Measurements from ENCODE around the gene LZTR1.

Gene LZTR1

GRCh38 chr22:21025266-21025665, 43.2 kb downstream of the LZTR1 start:
- no peak for DNase-seq (ENCODE audit: extremely low spot score)
- POLR2A ChIA-PET, result no interaction called here
- TF ChIP-seq CTCF (IDR thresholded peaks at IDR 0.05; ENCODE audit: control extremely low read depth, extremely low read depth, low read depth, missing control alignments), result no peak
- CTCF ChIA-PET, result interaction anchor here (0.6 kb wide), 1 partner anchor 116 kb away, joined by 3 read pairs; no protein-coding TSS in a partner anchor

- no peak for TF ChIP-seq CTCF (IDR thresholded peaks at IDR 0.05; ENCODE audit: control extremely low read depth, extremely low read depth, low read depth, missing control alignments)
- DNase-seq (ENCODE audit: extremely low spot score), result no peak
- POLR2A ChIA-PET, result no interaction called here
- CTCF ChIA-PET, result interaction anchor here (0.6 kb wide), 1 partner anchor 116 kb away, joined by 3 read pairs; no protein-coding TSS in a partner anchor
Observed at GRCh38 chr22:21025763-21026755, 44.0 kb downstream of the LZTR1 start.

- no peak for DNase-seq (ENCODE audit: extremely low spot score)
- POLR2A ChIA-PET, result no interaction called here
- CTCF ChIA-PET, result no interaction called here
- TF ChIP-seq CTCF (IDR thresholded peaks at IDR 0.05; ENCODE audit: control extremely low read depth, extremely low read depth, low read depth, missing control alignments), result no peak
Observed at GRCh38 chr22:21026783-21027692, 44.9 kb downstream of the LZTR1 start.

GRCh38 chr22:21028277-21029251, 46.5 kb downstream of the LZTR1 start:
- POLR2A ChIA-PET, result no interaction called here
- CTCF ChIA-PET, result interaction anchor here (0.8 kb wide), 1 partner anchor 8 kb away, joined by 3 read pairs; no protein-coding TSS in a partner anchor
- TF ChIP-seq CTCF (IDR thresholded peaks at IDR 0.05; ENCODE audit: control extremely low read depth, extremely low read depth, low read depth, missing control alignments), result no peak
- DNase-seq (ENCODE audit: extremely low spot score), result no peak

- ChIA-PET POLR2A (no interaction called here), CTCF (interaction anchor here (1.4 kb wide), 1 partner anchor 8 kb away, joined by 3 read pairs; no protein-coding TSS in a partner anchor)
- no peak for TF ChIP-seq CTCF (IDR thresholded peaks at IDR 0.05; ENCODE audit: control extremely low read depth, extremely low read depth, low read depth, missing control alignments)
- no peak for DNase-seq (ENCODE audit: extremely low spot score)
Observed at GRCh38 chr22:21029486-21030025, 47.5 kb downstream of the LZTR1 start.

All from GM10248 (cell line).